HepG2 (cell line): Measurements from ENCODE around the gene ARHGEF12. TPM values are rescaled to one million over a fixed set of nuclear protein-coding genes. Genes with fewer than 3 reads are reported as not detected.

Experiments
- ATAC-seq: fragments of 200-7000 bp; cut with Tn5 transposase; 3 replicates; pipeline ENCODE4 v1.9.1; 2020; ENCODE audit warnings: mild to moderate bottlenecking, moderate library complexity
- BruUV-seq: library from RNA; stranded (reverse); fragments of 400-500 nt; replicated peaks from 2 replicates; lab custom pipeline; 2021; lab: Mats Ljungman, UMichigan
- CTCF ChIA-PET: fragments of 300-600 bp; formaldehyde crosslinking; extraction: SDS; loops from one replicate; lab custom pipeline; 2021; ENCODE audit warnings: low total read pairs, inconsistent platforms, low intra/inter-chr PET ratio; lab: Yijun Ruan, JAX
- POLR2A ChIA-PET: fragments of 350-600 bp; sonication (Branson Sonifier 250); formaldehyde crosslinking; loops from one replicate; lab custom pipeline; 2020; ENCODE audit warnings: antibody characterized with exemption, inconsistent platforms; lab: Yijun Ruan, JAX
- DNase-seq: peaks from one replicate; pipeline ENCODE4 v3.0.0-alpha.2; 2015; ENCODE audit warnings: low spot score
- FAIRE-seq: peaks from 3 replicates; lab custom pipeline; 2011; peaks lifted over from hg19 to GRCh38; lab: Jason Lieb, UNC
- H2AFZ ChIP-seq: one replicate; pipeline ENCODE4 v1.6.1; 2011; ENCODE audit warnings: low read length, inconsistent platforms
- H3K27ac ChIP-seq: fragments of 300-600 bp; 3 replicates; pipeline ENCODE4 v1.8.0; 2011; ENCODE audit warnings: mixed run types, mild to moderate bottlenecking, mixed read lengths, low read length, inconsistent platforms; ENCODE audit not compliant: insufficient read depth; ENCODE audit errors: extremely low read length
- H3K27me3 ChIP-seq, 2 experiments: fragments of 200-600 bp in 1 of 2; 2 replicates in 1 of 2; 3 replicates in 1 of 2; pipeline versions ENCODE4 v1.6.0 to v1.8.0; 2011; ENCODE audit warnings: low read length in 2 of 2, mild to moderate bottlenecking in 2 of 2, moderate library complexity in 2 of 2, inconsistent platforms in 1 of 2; ENCODE audit not compliant: insufficient read depth in 2 of 2, control insufficient read depth in 1 of 2
- H3K36me3 ChIP-seq, 2 experiments: fragments of 200-600 bp in 1 of 2; replicated peaks in 1 of 2; 2 replicates in 1 of 2; 3 replicates in 1 of 2; pipeline versions ENCODE4 v1.5.1 to v1.8.0; 2011; ENCODE audit warnings: low read length in 2 of 2, inconsistent platforms in 1 of 2; ENCODE audit not compliant: insufficient read depth in 2 of 2, control insufficient read depth in 1 of 2
- H3K4me1 ChIP-seq: 2 replicates; pipeline ENCODE4 v1.5.1; 2012; ENCODE audit warnings: low read length, inconsistent platforms; ENCODE audit not compliant: insufficient read depth
- H3K4me2 ChIP-seq: 2 replicates; pipeline ENCODE4 v1.6.0; 2011; ENCODE audit warnings: low read depth, low read length, inconsistent platforms
- H3K4me3 ChIP-seq, 3 experiments: fragments of 200-600 bp in 1 of 3; sonication (generic), shearing (Covaris generic) in 1 of 3; replicated peaks in 1 of 3; 2 replicates each; pipeline ENCODE4 v1.5.1; 2011 to 2016; ENCODE audit warnings: low read length in 3 of 3, inconsistent platforms in 2 of 3, low read depth in 2 of 3, mild to moderate bottlenecking in 2 of 3, control low read depth in 1 of 3, mixed read lengths in 1 of 3; ENCODE audit not compliant: insufficient read depth in 1 of 3
- H3K79me2 ChIP-seq: one replicate; pipeline ENCODE4 v1.6.1; 2011; ENCODE audit warnings: low read length, inconsistent platforms; ENCODE audit not compliant: insufficient read depth
- H3K9ac ChIP-seq: 2 replicates; pipeline ENCODE4 v1.6.0; 2011; ENCODE audit warnings: mild to moderate bottlenecking, low read depth, low read length, inconsistent platforms; ENCODE audit not compliant: insufficient read depth
- H3K9me3 ChIP-seq: 2 replicates; pipeline ENCODE4 v1.5.1; 2012; ENCODE audit warnings: mild to moderate bottlenecking, low read length
- H4K20me1 ChIP-seq: 2 replicates; pipeline ENCODE4 v1.6.0; 2011; ENCODE audit warnings: inconsistent platforms, mild to moderate bottlenecking, low read length, moderate library complexity; ENCODE audit not compliant: insufficient read depth
- ARID2 ChIP-seq: sonication (generic); formaldehyde crosslinking; IDR thresholded peaks from 2 replicates; pipeline ENCODE4 v1.8.1; 2022; ENCODE audit warnings: mild to moderate bottlenecking, missing genetic modification reagents, borderline replicate concordance
- ASH2L ChIP-seq: fragments of 300-600, 200-600 bp; sonication (generic); IDR thresholded peaks from 2 replicates; pipeline ENCODE4 v1.7.0; 2017; ENCODE audit warnings: low read depth, mild to moderate bottlenecking, moderate library complexity, mixed read lengths, low read length; ENCODE audit not compliant: insufficient read length
- ATF7-NPFF ChIP-seq: sonication (generic); formaldehyde crosslinking; IDR thresholded peaks from 2 replicates; pipeline ENCODE4 v1.8.1; 2023; ENCODE audit warnings: mild to moderate bottlenecking, low read depth, missing genetic modification reagents, moderate library complexity
- CEBPG ChIP-seq: IDR thresholded peaks from 2 replicates; pipeline ENCODE4 v1.6.1; 2016
- DPF2 ChIP-seq: sonication (generic); formaldehyde crosslinking; IDR thresholded peaks from 2 replicates; pipeline ENCODE4 v1.4.0; 2020; ENCODE audit warnings: mild to moderate bottlenecking, low read depth, missing genetic modification reagents, borderline replicate concordance
- FOXP4 ChIP-seq: sonication (generic); formaldehyde crosslinking; IDR thresholded peaks from 2 replicates; pipeline ENCODE4 v1.4.0; 2020; ENCODE audit warnings: missing genetic modification reagents
- GFI1 ChIP-seq: sonication (generic); formaldehyde crosslinking; IDR thresholded peaks from 2 replicates; pipeline ENCODE4 v1.5.0; 2020; ENCODE audit warnings: missing genetic modification reagents, mild to moderate bottlenecking, borderline replicate concordance
- HDAC2 ChIP-seq: sonication (generic); formaldehyde crosslinking; IDR thresholded peaks from 2 replicates; pipeline ENCODE4 v1.4.0; 2020; ENCODE audit warnings: missing genetic modification reagents
- NKX3-1 ChIP-seq: sonication (generic); formaldehyde crosslinking; IDR thresholded peaks from 2 replicates; pipeline ENCODE4 v1.5.0; 2020; ENCODE audit warnings: missing genetic modification reagents
- PCBP1 ChIP-seq: fragments of 200-400 bp; formaldehyde crosslinking; IDR thresholded peaks from 2 replicates; pipeline ENCODE4 v1.6.1; 2017; ENCODE audit warnings: mild to moderate bottlenecking, low read depth, low read length, borderline replicate concordance
- POGK ChIP-seq: sonication (generic); formaldehyde crosslinking; conservative IDR thresholded peaks from 2 replicates; pipeline ENCODE4 v1.8.0; 2022; ENCODE audit warnings: mild to moderate bottlenecking, moderate library complexity, missing genetic modification reagents
- SRSF9 ChIP-seq: fragments of 200-400 bp; formaldehyde crosslinking; IDR thresholded peaks from 2 replicates; pipeline ENCODE4 v1.6.1; 2018; ENCODE audit warnings: borderline replicate concordance, mild to moderate bottlenecking, low read depth, low read length; ENCODE audit not compliant: insufficient read depth, poor library complexity, severe bottlenecking
- ZBTB33 ChIP-seq: sonication (generic); formaldehyde crosslinking; IDR thresholded peaks from 2 replicates; pipeline ENCODE4 v1.4.0; 2020; ENCODE audit warnings: missing genetic modification reagents
- ZMYM2 ChIP-seq: sonication (generic); formaldehyde crosslinking; IDR thresholded peaks from 2 replicates; pipeline ENCODE4 v1.8.0; 2022; ENCODE audit warnings: mild to moderate bottlenecking, missing genetic modification reagents
- ZNF136 ChIP-seq: sonication (generic); formaldehyde crosslinking; IDR thresholded peaks from 2 replicates; pipeline ENCODE4 v1.8.1; 2022; ENCODE audit warnings: low read depth, mild to moderate bottlenecking, moderate library complexity, missing genetic modification reagents
- ZNF180 ChIP-seq: sonication (generic); formaldehyde crosslinking; IDR thresholded peaks from 2 replicates; pipeline ENCODE4 v1.4.0; 2020; ENCODE audit warnings: low read depth, missing genetic modification reagents, borderline replicate concordance
- ZSCAN12 ChIP-seq: sonication (generic); formaldehyde crosslinking; IDR thresholded peaks from 2 replicates; pipeline ENCODE4 v1.9.0; 2021; ENCODE audit warnings: mild to moderate bottlenecking, missing genetic modification reagents
- WGBS: methylation state at CpG from one replicate; pipeline ENCODE4 v1.1.6; 2017; ENCODE audit warnings: low lambda C conversion rate; 5-methylcytosine and 5-hydroxymethylcytosine counted together
- in situ Hi-C: cut with HindIII; loops from 2 replicates; pipeline ENCODE4 v1.10.0; 2017; ENCODE audit warnings: low pct_unique_long_range_greater_than_20kb; ENCODE audit not compliant: extremely low pct_ligation_motif_present
- intact Hi-C: fragments of 100-400 bp; cut with micrococcal nuclease; formaldehyde crosslinking; loops from one replicate; pipeline ENCODE4 v1.10.0; 2022; ENCODE audit not compliant: unreplicated experiment
- polyA plus RNA-seq, 8 experiments: library from polyadenylated mRNA; depleted of rRNA in 3 of 8; stranded (reverse) in 7 of 8; unstranded in 1 of 8; fragments of >200 nt; fragmentation: Illumina TruSeq in 4 of 8; extraction: Trizol in 4 of 8; gene quantifications; 2 replicates each; pipeline versions ENCODE4 v1.2.1 to v1.2.3, GENCODE V29; 2011 to 2016; ENCODE audit warnings: low read depth in 4 of 8, missing spikeins in 1 of 8, mixed read lengths in 1 of 8; ENCODE audit not compliant: insufficient read depth in 1 of 8
- total RNA-seq, 5 experiments: library from RNA; depleted of rRNA; stranded (reverse); fragments of >200 nt; fragmentation: Illumina TruSeq; extraction: Trizol; gene quantifications; 2 replicates each; pipeline ENCODE4 v1.2.3, GENCODE V29; 2016; ENCODE audit warnings: low read depth in 1 of 5

ARHGEF12 gene
- total and polyA plus RNA-seq, 2 of the 13 experiments (the other 11 are each of a cell fraction or from before 2014, with no cell fraction given) = 17.9 to 54.4 TPM

GRCh38 chr11:120400564-120401364 lies 64.6 kb downstream of the ARHGEF12 start:
- Histone ChIP-seq H3K4me3 (peak overlapping the region; percentile 37 to 57 (median 51); a peak in 5 of 6 replicates), H3K9me3 (no peaks in the 10 kb centered on the region), H3K27ac (peak overlapping the region; percentile 78), H2AFZ (no peak overlapping the region), H3K27me3 (no peaks in the 10 kb centered on the region), H3K79me2 (peaks cover 96% of the 10 kb centered on the region), H3K4me1 (peaks cover 68% of the 10 kb centered on the region), H3K36me3 (no peaks in the 10 kb centered on the region), H3K9ac (peak overlapping the region; percentile 71), H3K4me2 (peak overlapping the region; percentile 70), H4K20me1 (peaks cover 4% of the 10 kb centered on the region; the same call in 1 of the 2 replicates)
- in situ Hi-C loops = no loop called here
- POLR2A ChIA-PET = interaction anchor here (0.9 to 1.9 kb wide), 6 partner anchors 9 to 66 kb away, joined by 3 to 17 read pairs (median 5); partner anchors contain the start of gene ARHGEF12
- BruUV-seq = no TSS peak
- CTCF ChIA-PET = no interaction called here
- ATAC-seq (peak; percentile 98), FAIRE-seq (peak; percentile 82), DNase-seq (peak; percentile 93)
- intact Hi-C loops = loop anchor here (1.0 to 5.0 kb wide), 3 partner anchors 9 to 692 kb away; no protein-coding TSS in a partner anchor
- WGBS = 4% methylated on average over 7 of the region's 7 CpGs
- TF ChIP-seq NKX3-1 = no peak
- no peak for TF ChIP-seq DPF2
- TF ChIP-seq ZMYM2 (CRISPR knock-in tag) = no peak
- no peak for TF ChIP-seq ZSCAN12 (CRISPR knock-in tag)
- TF ChIP-seq PCBP1 = no peak
- no peak for TF ChIP-seq ARID2
- no peak for TF ChIP-seq ZNF136
- no peak for TF ChIP-seq ATF7-NPFF (CRISPR knock-in tag)
- TF ChIP-seq ZBTB33 (CRISPR knock-in tag) = no peak
- TF ChIP-seq CEBPG (CRISPR knock-in tag) = peak; percentile 69
- TF ChIP-seq GFI1 = no peak
- TF ChIP-seq SRSF9 = no peak
- no peak for TF ChIP-seq ZNF180
- no peak for TF ChIP-seq POGK (CRISPR knock-in tag)
- TF ChIP-seq FOXP4 (CRISPR knock-in tag) = no peak
- TF ChIP-seq HDAC2 (CRISPR knock-in tag) = 0 out of 2 replicates have a peak, but pooled peaks have one; percentile 29
- peak; percentile 68 for TF ChIP-seq ASH2L
